ENCODE measurements around the gene DLX1.
"Not testable (repeated sequence)": the region's sequence is repeated elsewhere in the genome, so short reads cannot be mapped to it uniquely, and the experiment has no call there.

The DLX1 gene

DNA sequence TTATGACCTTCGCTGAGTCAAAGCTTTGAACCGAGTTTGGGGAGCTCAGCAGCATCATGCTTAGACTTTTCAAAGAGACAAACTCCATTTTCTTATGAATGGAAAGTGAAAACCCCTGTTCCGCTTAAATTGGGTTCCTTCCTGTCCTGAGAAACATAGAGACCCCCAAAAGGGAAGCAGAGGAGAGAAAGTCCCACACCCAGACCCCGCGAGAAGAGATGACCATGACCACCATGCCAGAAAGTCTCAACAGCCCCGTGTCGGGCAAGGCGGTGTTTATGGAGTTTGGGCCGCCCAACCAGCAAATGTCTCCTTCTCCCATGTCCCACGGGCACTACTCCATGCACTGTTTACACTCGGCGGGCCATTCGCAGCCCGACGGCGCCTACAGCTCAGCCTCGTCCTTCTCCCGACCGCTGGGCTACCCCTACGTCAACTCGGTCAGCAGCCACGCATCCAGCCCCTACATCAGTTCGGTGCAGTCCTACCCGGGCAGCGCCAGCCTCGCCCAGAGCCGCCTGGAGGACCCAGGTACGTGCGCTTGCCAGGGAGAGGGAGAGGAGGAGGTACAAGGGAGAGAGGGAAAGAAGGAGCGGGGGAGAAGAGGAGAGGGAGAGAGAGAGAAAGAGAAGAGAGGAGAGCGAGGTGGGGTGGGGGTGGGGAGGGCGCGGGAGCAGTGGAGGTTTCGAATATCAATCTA lies at the start of gene DLX1:
Gene DLX1 (plus strand): TSS at position 48 of the 700 bp plus-strand sequence. CDS start 171 bp downstream, at position 219.
- DNase-seq, result no peak

DNA sequence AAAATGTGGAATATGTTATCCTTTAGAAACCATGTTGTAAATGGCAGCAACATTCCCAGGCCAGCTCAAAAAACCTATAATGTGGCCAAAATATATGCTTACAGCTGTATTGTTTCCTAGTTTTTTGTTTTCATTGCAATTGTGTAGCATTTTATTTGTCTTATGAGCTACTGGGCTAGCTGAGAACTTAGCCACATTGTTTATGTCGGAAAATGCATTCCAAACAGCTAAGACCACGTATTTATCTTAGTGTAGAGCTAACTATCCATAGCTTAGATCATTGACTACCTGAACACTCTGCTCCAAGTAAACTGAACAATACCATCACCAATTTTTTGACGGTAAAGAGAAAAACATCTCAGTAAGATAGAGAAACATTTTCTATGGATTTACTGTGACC lies 47.2 kb upstream of the DLX1 start:
- DNase-seq, result no peak

DNA sequence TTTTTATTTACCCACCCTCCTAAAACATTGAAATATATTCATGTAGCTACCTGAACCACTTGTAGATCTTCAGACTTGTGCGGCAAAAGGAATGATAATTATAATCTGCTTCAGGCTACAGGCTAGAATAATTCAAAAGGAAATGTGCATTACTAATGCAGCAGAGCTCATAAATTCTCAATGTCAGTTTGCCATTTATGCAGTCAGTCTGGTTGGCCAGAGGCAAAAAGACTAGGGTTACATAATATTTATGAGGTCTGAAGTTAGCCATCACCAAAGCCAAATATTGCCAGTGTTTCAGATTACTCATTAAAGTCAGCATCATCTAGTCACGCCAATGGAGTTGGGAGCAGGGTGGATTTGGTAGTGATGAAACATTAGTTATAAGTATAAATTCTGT lies 46.7 kb upstream of the DLX1 start:
- DNase-seq, result peak; percentile 92

DNA sequence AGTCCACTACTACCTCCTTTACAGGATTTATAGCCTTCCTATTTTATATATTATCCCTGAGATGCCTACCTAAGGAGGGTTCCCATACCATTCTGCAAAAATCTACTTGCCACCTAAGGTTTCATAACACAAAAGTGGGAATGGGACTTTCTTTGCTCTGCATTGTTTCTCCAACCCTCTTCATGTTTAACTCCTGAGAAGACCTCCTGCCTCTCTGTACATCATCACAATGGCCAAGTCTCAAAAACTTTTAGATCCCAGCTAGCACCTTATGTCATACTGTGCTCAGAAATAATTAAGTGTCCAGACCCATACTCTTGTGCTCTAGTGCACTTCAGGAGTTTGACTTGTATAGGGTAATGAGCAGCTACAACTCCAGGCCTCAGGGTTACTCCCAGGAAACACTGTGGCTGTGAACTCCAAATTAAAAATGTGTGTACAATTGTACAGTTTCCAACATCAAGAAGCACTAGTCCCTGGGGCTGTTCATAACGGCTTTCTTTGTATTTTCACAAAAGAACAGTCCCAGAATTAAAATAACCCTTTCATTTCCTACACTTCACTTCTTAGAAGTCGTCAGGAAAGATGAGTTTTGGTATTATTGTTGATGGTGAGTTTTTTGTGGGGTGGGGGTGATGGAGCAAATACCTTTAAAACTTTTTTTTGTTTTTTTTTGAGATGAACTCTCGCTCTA lies 46.1 kb upstream of the DLX1 start:
- DNase-seq, result no peak

DNA sequence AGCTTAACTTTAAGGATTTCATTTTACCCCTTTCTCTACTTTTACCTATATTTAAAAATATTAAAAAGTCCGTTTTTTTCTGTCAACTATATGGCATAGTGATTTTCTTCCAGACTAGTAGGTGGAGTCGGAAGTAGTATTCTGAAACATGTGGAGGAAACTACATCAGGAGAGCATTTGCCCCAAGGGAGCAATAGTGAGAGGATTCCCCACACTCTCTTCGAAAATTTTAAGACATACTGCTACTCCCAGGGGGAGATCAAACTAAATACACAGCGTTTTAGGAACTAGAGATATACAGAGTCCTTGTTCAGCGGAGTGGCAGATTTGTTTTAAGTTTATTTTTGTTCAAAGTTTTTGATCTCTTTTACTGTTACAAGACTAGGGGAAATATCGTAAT lies 45.0 kb upstream of the DLX1 start:
- no peak for DNase-seq

DNA sequence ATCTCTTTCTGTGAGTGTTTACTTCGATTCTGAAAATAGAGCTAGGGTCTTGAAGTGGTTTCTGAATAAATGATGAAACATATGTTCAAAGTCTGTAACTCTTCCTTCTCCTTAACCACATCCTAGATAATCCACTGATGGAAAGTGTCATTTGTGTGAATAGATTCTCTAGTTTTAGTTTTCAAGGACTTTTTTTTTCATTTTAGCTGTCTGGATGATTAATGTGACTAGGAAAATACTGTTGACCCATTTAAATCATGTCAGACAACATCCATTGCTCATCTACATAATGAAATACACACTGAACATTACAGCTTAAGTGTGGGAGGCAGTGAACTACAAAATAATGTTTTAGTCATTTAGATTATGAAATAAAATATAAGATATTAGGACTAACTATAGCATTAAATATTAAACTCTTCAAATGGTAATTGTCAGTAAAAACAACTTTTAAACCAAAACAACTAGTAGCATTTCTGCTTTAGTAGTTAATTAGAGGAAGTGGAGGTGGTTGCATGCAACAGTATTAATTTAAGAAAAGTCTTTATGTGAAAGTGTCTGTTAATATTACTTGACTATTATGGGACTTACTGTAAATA lies 39.1 kb upstream of the DLX1 start:
- DNase-seq, result peak; percentile 54

DNA sequence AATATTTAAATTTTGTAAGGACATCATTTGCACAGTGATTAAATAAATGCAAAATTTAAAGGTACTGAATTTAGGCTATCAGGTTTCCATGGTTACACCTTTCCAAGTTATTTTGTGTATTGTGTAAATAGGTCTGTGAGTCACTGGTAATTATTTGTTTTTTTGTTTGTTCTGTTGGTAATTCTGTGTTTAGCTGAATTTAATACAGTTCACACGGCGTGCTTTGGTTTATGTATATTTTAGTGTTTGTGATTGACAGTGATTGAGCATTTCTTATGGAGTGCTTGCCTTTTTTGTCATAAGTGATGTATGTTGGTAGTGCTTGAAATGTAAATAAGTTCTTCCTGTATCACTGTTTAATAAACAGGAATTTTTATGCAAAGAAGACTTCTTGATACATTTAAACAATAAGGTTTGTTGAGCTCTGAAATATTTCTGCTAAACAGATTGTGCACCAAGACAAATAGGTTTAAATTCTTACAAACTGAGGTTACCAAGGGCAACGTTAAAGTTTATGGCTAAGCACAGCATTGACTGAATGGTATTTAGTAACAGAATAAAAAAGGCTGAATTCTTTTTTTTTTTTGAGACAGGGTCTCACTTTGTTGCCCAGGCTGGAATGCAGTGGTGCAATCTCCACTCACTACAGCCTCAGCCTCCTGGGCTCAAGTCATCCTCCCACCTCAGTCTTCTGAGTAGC lies 38.3 kb upstream of the DLX1 start:
- DNase-seq, result no peak

DNA sequence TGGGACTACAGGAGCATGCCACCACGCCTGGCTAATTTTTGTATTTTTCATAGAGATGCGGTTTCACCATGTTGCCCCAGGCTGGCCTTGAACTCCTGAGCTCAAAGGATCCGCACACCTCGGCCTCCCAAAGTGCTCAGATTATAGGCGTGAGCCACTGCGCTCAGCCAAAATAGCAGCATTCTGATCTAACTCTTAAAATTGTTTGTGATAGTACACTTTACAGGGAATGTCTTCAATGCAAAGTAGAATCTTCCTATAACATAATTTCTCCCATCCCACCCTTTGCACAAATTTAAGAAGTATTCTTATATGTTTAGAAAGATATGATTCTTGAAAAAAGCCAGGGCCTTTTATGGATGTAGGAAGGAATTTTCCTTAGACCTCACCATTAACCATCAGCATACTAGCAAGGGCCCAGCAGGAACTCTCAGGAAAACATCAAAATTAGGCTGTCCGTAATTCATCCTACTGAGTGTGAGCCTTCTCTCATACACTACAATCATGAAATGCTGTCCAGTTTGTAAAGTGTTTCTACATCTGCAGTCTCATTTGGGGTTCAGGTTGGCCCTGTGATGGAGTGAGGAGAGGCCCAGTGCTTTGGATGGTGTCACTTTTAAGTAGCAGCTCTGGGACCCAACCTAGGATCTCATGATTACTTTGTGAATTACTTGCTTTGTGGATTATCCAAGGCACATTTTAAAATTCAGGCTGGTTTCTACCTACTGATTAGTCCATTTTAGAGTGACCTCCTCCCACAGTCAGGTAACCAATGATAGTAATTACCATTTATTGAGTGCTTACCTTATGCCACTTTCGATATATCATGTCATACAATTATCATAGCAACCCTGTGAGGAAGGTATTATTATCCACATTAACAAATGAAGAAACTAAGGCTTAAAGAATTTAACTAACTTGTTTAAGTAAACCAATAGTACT lies 37.5 kb upstream of the DLX1 start:
- DNase-seq, result no peak

DNA sequence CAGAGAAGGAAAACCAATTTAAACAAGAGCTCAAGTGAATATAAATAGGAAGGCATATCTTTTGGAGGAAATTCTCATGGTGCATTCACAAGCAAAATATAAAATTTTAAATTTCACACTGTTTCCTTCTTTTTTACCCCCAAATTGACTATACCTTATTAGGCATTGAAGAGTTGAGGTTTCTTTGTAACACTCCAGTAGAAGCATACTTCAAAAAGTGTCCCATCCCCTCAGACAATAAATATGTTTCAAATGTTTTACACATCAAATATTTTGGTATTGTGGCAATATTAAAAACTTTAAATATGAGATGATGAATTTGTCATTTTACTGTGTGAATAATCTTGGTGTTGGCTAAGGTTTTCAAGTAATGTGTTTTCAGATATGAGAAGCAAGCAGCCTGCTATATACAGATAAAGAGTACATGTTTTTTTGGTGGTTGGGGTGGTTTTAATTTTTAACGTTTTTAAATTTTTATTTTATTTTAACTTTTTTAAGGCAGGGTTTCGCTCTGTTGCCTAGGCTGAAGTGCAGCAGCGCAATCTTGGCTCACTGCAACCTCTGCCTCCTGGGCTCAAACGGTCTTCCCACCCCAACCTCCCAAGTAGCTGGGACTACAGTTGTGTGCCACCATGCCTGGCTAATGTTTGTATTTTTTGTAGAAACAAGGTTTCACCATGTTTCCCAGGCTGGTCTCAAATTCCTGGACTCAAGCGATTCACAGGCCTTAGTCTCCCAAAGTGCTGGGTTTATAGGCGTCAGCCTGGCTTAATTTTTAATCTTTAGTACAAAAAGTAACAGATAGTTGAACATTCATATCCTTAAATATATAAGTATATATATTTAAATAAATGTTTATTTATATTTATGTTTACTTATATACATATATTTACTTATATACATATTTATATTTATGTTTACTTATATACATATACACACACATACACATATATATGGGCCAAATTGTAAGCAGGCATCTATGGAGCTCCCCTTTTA lies 36.5 kb upstream of the DLX1 start:
- DNase-seq, result no peak

DNA sequence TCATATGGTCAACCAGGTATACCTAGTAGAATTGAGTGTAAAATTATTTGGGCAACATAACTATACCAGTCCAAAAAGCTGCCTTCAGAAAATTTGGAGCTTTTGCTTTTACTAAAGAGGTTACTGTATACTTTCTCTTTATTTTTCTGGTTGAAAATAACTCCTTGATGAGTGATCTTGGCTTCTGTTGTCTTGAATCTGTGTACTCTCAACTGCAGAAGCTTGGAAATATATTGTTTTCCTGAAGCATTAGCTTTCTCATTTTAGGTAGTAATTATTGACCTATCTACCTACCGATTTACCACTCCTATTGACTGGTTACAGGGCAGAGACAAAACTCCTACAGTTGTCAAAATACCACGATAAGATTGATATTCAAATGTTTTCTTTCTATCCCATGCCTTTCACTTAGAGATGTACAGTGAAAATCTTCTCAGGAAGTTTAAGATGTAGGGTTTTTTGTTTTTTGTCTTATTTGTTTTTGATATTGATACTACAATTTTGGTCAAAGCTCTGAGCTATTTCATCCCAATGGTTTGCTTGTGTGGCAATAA lies 35.7 kb upstream of the DLX1 start:
- no peak for DNase-seq

DNA sequence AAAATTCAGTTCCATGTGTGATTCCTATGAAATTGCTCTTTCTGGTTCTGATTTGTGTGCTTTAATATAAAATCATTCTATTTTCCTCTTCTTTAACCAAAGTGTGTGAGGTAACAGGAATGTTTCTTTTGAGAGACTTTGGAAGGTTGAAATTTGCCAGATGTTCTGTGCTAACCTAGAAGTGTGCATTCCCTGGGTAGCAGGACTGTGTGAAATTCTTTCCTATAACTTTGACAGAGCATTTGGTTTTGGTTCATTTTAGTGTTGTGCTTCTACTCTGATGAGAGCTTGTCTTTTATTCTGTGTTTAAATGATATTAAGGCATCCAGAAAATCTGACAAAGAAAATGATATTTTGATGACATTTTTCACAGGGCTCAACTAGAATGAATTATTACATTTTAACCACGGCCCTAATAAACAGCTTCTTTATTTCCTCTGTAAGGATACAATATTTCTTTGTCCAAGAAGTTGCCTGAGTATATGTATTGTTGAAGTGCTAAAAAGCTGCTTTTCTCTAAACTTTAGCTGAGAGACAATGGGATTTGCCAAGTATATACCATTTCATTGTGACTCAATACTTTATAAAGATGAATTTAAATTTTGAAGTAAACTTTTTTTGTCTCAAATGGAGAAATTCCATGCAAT lies 34.7 kb upstream of the DLX1 start:
- no peak for DNase-seq

DNA sequence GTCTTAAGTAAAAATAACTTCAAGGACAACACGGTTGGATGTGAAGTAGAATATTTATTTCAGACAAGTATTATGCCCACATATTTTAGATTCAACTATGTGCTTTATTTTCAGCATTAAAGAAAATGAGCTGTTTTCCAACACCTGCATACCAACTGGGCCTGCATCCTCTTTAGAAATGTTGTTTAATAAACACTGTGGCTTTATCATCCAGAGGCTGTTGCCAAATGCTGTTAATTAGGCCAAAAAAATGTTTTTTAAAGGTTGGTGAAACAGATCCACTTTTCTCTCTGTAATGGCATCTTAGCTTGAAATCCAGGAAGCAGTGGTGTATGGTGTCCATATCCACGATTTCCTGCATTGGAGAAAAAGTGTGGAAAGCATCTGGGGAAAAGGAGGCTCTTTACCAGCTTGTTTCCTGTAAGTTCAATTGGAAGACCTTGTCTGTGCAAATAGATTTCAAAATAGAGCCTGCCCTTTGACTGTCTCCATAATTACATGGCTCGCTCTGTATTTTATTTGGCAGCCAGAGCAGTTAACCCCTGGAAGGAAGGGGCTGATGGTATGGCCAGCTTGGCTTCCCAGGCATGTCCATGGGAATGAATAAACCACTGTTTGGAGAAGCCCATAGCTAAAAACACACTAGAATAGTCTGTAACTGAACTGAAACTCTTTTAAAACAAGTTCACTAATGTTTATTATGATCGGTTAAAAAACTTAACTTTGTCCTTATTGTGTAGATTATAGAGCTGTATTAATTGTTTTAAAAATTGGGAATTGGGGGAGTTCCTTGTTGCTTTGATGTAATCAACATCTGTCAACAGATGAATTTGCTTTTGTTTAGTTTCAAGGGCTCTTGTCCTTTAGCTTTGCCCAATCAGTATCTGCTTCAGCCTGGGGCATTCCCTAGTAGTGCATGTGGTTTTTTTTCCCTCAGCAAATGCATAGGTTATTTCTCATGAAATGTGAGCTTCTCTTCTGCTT lies 33.0 kb upstream of the DLX1 start:
- DNase-seq, result no peak

DNA sequence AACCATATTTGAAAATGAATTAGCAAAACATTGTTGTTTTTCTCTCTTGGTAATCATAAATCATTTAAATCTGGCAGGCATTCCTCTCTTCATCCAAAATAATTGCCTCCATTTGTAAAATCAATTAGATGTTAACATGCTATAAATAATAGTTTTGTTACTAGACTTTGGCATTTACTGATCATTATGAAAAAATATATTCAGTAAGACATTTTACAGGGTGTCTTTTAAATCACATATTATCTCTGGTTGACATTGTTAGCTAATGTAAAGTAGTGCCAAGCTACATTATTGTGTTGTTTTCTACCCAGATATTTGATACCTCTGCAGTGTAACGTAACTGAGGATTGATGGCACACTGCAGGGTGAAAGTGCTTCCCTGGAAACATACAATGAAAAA lies 31.8 kb upstream of the DLX1 start:
- no peak for DNase-seq

DNA sequence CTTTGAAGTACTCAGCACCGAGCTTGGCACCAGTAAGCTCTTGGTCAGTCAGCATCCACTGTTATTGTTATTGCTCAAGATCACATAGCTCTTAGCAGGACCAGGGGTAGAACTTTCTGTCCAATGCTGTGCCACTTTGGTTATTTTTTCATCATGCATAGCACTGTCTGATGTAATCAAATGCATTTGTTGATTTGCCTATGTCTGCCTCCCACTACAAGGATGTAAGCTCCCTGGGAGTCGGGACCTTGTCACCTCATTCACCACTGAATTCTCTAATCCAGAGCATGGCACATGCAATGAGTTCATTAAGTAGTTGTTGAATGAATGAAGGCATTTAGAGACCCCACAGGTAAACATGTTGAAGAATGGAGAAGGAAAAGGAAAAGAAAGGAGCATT lies 29.0 kb upstream of the DLX1 start:
- DNase-seq, result no peak

DNA sequence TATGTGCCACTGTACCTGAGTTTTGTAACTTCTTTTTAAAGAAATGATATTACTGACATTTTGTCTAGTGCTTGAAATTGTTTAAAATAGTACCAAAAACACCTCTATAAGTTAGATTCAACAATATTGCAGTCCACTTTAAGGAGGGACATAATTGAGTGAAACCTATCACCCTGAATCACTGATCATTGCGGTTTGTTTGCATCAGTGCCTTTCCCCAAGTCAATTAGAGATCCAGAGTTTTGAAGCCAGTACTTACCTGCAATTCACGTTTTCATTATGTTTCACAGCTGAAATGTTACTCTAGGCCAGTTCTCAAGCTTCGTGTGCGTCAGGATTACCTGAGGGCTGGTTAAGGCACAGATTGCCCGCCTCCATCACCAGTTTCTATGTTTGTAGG lies 26.6 kb upstream of the DLX1 start:
- DNase-seq, result no peak

DNA sequence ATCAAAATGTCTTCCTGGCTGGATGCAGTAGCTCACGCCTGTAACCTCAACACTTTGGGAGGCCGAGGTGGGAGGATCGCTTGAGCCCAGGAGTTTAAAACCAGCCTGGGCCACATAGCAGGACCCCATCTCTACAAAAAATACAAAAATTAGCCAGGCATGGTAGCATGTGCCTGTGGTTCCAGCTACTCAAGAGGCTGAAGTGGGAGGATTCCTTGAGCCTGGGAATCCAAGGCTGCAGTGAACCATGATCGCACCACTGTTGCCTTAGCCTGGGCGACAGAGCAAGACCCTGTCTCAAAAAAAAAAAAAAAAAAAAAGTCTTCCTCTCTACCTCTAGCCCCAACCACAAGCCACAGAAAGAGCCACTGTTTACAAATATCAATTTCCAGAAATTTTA lies 25.2 kb upstream of the DLX1 start:
- DNase-seq, result not testable (repeated sequence)

DNA sequence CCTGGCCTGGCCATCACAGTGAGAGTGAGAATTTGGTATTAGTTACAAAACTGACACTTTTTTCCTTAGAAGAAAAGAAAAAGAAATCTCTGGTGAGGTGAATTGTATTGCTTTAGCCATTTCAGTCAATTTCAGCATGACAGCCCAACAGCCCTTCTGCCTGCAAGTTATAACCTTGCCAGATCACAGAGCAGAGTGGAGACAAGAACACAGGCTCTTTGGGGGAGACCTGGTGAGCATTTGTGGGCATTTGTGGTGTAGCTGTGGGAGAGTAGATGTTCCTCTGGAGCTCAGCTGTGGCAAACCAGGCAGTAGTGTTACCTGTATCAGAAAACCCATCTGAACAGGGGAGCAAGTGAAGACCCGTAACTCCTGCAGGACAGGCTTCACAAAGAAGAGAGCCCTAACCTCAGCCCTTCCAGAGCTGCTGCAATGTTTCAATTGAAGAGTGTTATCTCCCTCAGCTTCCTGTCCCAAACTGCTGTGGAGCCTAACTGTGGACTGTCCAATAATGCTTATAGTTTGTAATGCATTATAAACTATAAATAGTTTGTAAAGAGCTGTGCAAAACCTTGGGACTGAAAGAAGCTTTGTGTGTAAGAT lies 22.8 kb upstream of the DLX1 start:
- DNase-seq, result no peak

DNA sequence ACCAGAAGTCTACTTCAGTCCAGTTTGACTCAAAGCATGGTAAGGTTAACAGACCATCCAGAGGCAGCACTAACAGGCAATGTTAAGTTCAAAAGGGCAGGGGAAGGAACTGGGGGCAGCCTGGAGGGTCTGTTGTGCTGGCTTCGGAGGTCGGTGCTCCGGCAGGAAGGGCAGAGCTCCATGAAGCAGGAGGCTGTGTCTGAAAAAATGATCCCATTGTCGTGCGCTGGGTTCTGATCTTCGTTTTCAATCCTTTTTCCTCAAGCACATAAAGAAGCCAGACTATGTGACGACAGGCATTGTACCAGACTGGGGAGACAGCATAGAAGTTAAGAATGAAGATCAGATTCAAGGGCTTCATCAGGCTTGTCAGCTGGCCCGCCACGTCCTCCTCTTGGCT lies 21.9 kb upstream of the DLX1 start:
- DNase-seq, result no peak

DNA sequence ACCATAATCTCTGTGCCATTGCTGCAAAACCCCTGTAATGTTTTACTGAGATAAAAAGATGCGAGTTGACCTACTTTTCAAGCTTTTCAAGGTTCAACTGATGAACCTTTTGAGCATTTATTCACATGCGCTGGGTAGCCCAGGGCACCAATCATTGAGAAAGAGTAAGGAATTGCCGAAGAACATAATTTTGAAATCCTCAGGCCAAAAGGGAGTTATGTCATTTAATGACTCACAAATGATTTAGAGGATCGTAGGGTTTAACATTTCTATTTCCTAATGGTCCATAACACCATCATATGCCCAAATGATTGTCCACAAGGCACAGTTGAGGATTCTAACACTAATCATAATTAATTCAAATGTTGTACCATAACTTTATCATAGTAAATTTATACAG lies 20.2 kb upstream of the DLX1 start:
- DNase-seq, result no peak

All from NCI-H226 (cell line).